IPS-18c (cell line): ENCODE measurements around the gene SLAIN1.

ENCODE experiments used
- H3K4me3 ChIP-seq: 2 replicates; pipeline ENCODE4 v1.7.0; 2013; ENCODE audit warnings: low read depth, mild to moderate bottlenecking, low read length, moderate library complexity; ENCODE audit not compliant: insufficient read depth
- H3K9me3 ChIP-seq: one replicate; pipeline ENCODE4 v1.6.1; 2013; ENCODE audit warnings: mild to moderate bottlenecking, low read length, moderate library complexity; ENCODE audit not compliant: control insufficient read depth, insufficient read depth

SLAIN1 gene

GRCh38 chr13:77786695-77787287 is 89.3 kb downstream of the SLAIN1 start:
- peaks cover 7% of the 10 kb centered on the region for H3K9me3 ChIP-seq
- H3K4me3 ChIP-seq = no peak overlapping the region

- H3K9me3 ChIP-seq = peaks cover 7% of the 10 kb centered on the region
- H3K4me3 ChIP-seq = no peak overlapping the region
Measured at GRCh38 chr13:77789376-77789775, 91.9 kb downstream of the SLAIN1 start.

- Histone ChIP-seq H3K9me3 (no peaks in the 10 kb centered on the region), H3K4me3 (no peak overlapping the region)
Measured at GRCh38 chr13:77800219-77800618, 102.7 kb downstream of the SLAIN1 start.

GRCh38 chr13:77806518-77806917 is 109.0 kb downstream of the SLAIN1 start:
- Histone ChIP-seq H3K9me3 (no peaks in the 10 kb centered on the region), H3K4me3 (no peak overlapping the region)

GRCh38 chr13:77807431-77808135 is 110.1 kb downstream of the SLAIN1 start:
- Histone ChIP-seq H3K9me3 (no peaks in the 10 kb centered on the region), H3K4me3 (no peak overlapping the region)

- Histone ChIP-seq H3K9me3 (no peaks in the 10 kb centered on the region), H3K4me3 (no peak overlapping the region)
Measured at GRCh38 chr13:77810430-77810829, 112.9 kb downstream of the SLAIN1 start.

GRCh38 chr13:77810878-77811277 is 113.4 kb downstream of the SLAIN1 start:
- no peak overlapping the region for H3K4me3 ChIP-seq
- no peaks in the 10 kb centered on the region for H3K9me3 ChIP-seq

GRCh38 chr13:77811381-77811780 is 113.9 kb downstream of the SLAIN1 start:
- H3K4me3 ChIP-seq = no peak overlapping the region
- H3K9me3 ChIP-seq = no peaks in the 10 kb centered on the region

- Histone ChIP-seq H3K4me3 (no peak overlapping the region), H3K9me3 (no peaks in the 10 kb centered on the region)
Measured at GRCh38 chr13:77811981-77812380, 114.5 kb downstream of the SLAIN1 start.
